GM21390 (cell line): ENCODE data around the gene CCDC66.
"Not testable (repeated sequence)": the region's sequence is repeated elsewhere in the genome, so short reads cannot be mapped to it uniquely, and the experiment has no call there.

Source experiments
- ATAC-seq: cut with Tn5 transposase; IDR thresholded peaks from one replicate; pipeline ENCODE4 v1.9.1; 2021; ENCODE audit not compliant: unreplicated experiment

CCDC66 gene

GRCh38 chr3:56556908-56557830, at the start of gene CCDC66:
CCDC66 (plus strand) TSS chr3:56557175; CDS start chr3:56557243, 68 bp downstream.
- ATAC-seq = peak; percentile 100

- no peak for ATAC-seq
These were observed 37.3 kb upstream of the CCDC66 start for GRCh38 chr3:56519641-56520040.

GRCh38 chr3:56522374-56522773, 34.6 kb upstream of the CCDC66 start:
- ATAC-seq = no peak

GRCh38 chr3:56525291-56525690, 31.7 kb upstream of the CCDC66 start:
- no peak for ATAC-seq

GRCh38 chr3:56536735-56537134, 20.2 kb upstream of the CCDC66 start:
- no peak for ATAC-seq

DNA sequence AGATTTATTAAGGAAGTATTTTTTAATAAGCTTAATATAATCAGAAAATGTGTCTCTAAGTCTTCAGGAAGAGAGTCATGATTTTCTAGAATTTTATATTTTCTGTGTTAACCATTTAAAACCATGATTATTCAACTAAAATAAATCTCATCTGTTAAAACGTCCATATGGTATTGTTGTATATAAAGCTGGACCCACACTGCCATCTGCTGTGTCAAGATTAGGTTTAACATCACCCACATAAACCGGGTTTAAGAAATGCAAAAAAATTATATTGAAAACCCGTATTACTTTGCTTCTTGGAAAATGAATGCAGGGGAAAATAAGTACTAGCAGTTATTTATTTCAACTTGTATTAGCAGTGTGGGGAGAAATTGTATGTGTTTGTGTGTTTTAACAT, 9.5 kb upstream of the CCDC66 start:
- no peak for ATAC-seq

DNA sequence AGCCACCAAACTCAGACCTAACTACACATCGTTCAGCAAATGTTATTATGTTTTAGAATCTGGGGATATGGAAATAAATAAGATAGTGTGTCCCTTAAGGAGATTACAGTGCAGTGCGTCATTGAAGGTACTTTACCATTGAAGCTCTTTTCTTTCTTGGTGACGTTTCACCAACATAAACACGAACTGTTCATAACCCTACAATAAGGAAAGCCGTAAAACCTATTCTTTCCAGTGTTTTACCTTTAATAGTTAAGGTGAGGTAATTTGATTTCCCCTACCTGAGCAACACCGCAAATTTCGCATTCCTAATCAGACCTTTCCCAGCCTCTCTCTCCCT, 826 bp downstream of the CCDC66 start:
- no peak for ATAC-seq

DNA sequence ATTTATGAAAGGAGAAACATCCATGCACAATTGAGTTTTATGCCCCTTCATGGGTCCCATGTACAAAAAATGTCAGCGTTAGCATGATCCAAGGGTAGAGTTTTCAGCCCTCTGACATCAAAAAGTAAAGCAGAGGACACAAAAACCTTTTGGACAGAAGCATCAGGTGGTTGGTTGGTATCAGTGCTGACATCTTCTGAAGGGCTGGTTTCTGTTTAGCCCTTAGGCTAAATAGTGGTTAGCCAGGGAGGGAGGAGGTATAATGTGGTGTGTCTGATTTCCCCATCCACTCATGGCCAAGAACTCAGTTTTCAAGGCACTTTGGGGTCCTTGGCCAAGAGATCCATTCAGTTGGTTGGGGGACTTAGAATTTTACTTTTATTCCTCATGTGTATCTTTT, 16.5 kb downstream of the CCDC66 start:
- ATAC-seq = no peak

- not testable (repeated sequence) for ATAC-seq
These were observed 25.0 kb downstream of the CCDC66 start for GRCh38 chr3:56581941-56582340.

DNA sequence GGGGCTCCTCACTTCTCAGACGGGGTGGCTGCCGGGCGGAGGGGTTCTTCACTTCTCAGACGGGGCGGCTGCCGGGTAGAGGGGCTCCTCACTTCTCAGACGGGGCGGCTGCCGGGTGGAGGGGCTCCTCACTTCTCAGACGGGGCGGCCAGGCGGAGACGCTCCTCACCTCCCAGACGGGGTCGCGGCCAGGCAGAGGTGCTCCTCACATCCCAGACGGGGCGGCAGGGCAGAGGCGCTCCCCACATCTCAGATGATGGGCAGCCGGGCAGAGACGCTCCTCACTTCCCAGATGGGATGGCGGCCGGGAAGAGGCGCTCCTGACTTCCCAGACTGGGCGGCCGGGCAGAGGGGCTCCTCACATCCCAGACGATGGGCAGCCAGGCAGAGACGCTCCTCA, 27.3 kb downstream of the CCDC66 start:
- ATAC-seq = not testable (repeated sequence)

DNA sequence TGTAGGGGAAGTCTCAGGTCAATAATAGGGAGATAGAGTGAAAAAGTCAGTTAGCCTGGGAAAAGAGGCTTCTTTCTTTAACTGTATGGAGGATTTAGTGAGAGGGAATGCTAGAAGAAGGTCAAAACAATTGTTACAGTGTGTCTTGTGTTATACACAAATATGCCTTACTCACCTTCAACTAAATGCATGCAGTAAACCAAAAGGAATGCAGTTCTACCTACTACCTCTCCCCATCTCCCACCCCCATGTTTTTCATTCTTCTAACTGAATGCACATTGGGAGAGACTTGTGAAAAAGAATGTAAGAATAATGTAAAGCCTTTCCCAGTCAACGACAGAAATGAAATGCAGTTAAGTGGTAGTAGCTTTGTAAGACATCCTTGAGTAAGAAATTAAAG, 33.8 kb downstream of the CCDC66 start:
- ATAC-seq = no peak

GRCh38 chr3:56591262-56591661, 34.3 kb downstream of the CCDC66 start:
- no peak for ATAC-seq

GRCh38 chr3:56593455-56594158, 36.6 kb downstream of the CCDC66 start:
- ATAC-seq = no peak

DNA sequence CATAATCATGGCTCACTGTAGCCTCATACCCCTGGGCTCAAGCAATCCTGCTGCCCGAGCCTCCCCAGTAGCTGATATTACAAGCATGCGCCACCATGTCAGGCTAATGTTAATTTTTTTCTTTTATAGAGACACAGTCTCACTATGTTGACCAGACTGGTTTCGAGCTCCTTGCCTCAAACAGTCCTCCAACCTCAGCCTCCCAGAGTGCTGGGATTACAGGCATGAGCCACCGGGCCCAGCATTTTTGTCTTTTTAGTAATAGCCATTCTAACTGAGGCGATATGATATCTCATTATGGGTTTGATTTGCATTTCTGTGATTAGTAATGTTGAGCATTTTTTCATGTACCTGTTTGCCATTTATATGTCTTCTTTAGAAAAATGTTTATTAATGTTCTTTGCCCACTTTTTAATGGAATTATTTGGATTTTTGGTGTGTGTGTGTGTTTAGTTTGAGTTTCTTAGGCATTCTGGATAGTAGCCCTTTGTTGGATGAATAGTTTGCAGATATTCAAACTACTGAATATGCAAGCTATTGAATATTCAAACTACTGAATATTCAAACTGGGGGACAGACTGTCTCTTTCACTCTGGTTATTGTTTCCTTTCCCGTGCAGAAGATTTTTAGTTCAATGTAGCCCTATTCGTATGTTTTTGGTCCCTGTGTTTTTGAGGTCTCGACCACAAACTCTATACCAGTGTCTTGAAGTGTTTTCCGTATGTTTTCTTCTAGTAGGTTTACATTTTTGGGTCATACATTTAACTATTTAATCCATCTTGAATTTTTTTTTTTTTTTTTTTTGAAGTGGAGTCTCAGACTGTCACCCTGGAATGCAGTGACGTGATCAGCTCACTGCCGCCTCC, 39.2 kb downstream of the CCDC66 start:
- ATAC-seq = no peak

DNA sequence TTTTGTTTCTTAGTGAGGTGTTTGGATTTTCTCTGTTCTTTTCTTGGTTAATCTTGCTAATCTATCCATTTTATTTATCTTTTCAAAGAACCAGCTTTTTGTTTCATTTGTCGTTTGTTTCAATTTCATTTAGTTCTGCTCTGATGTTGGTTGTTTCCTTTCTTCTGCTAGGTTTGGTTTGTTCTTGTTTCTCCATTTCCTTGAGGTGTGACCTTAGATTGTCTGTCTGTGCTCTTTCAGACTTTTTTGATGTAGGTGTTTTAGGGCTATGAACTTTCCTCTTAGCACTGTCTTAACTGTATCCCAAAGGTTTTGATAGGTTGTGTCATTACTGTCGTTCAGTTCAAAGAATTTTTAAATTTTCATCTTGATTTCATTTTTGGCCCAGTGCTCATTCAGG, 51.5 kb downstream of the CCDC66 start:
- not testable (repeated sequence) for ATAC-seq

DNA sequence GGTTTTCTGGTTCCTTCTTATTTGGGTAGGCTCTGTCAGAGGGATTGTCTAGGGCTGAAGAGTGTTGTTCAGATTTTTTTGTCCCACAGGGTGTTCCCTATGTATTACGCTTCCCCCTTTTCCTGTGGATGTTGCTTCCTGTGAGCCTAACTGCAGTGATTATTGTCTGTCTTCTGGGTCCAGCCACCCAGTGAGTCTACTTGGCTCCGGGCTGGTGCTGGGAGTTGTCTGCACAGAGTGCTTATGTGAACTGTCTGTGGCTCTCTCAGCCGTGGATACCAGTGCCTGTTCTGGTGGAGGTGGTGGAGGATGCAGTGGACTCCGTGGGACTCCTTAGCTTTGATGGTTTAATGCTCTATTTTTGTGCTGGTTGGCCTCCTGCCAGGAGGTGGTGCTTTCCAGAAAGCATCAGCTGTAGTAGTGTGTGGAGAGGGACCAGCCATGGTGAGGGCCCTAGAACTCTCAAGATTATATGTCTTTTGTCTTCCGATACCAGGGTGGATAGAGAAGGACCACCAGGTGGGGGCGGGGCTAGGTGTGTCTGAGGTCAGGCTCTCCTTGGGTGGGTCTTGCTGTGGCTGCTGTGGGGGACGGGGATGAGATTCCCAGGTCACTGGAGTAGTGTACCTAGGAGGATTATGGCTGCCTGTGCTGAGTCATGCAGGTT, 53.8 kb downstream of the CCDC66 start:
- ATAC-seq = no peak

DNA sequence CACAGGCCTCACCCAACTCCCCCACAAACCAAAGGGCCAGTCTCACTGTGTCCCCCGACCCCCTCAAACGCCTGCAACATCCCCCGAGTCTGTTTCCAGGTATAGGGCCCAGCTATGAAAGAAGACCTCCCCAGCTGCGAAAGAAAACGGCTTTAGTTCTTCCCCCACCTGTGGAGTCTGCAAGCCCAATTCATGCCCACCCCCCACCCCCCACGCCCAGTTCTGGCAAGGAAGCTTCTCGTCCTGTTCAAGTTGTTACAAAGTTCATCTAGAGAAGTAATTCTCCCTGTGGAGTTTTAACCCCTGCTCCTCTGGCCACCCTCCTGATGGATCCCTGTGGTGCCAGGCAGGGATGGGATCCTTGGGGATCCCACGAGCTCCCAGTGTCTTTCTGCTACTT, 54.4 kb downstream of the CCDC66 start:
- ATAC-seq = no peak

DNA sequence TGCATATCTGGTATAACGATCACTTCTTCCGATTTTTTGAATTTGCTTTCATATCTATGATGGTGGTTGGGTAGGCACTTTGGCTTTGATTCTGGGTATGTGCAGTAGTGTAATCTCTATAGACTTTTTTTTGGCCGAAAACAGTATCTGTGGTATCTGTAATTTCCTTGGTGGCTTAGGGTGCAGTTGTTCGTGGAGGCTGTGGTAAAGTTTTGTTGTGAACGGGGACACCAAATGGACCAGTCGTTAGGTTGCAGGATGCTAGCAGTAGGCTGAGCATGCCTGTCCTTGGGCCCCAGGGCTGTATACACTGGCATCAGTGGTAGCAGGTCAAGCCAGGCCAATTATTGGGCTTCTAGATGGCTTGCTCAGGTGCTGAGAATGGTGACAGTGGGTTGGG, 55.2 kb downstream of the CCDC66 start:
- no peak for ATAC-seq

DNA sequence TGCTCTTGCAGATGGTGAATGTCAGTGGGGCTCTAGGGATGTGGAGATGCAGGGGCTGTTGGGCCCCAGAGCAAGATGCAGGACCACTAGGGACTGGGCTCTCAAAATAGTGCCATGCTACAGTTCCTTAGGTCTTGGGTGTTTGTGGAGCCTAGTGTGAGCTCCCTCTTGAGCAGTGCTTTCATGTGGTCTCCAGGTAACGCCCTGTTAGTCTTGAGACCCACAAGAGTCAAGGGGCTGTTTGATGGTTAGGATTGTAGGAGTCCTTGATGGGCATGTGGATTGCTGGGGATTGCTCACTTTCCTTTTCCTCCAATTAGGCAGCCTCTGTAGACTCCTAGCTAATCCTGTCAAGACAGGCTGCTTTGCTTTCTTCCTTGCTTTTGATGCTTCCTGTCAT, 56.0 kb downstream of the CCDC66 start:
- ATAC-seq = no peak

GRCh38 chr3:56616478-56617006, 59.6 kb downstream of the CCDC66 start:
- ATAC-seq = no peak

DNA sequence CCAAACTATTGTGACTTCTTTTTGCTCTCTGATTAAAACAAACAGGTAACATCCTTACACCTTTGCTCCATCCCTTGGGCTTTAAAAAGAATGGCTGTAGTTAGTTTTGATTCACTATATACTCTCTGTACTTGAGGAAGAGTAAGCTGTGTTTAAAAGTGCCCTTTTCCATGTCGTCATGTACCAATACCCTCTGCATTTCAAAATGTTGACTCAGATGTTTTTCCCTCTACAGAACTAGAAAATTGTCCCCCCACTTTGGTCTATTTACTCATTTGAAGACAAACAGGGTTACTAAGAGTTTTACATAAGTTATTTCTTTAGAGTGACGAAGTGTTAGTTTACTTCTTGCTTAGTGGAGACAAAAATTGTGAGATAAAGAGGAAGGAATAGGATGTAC, 63.4 kb downstream of the CCDC66 start:
- ATAC-seq = no peak
